Liver (tissue), 9 donors: ENCODE measurements around the gene GDI1. TPM values are rescaled to one million over a fixed set of nuclear protein-coding genes. Genes with fewer than 3 reads are reported as not detected.

Source experiments
- DNase-seq: peaks from one replicate; pipeline ENCODE4 v3.0.0-alpha.2; 2017; ENCODE audit warnings: low spot score
- H3K27ac ChIP-seq, 2 donors: one replicate each; pipeline ENCODE4 v1.7.0; 2013; ENCODE audit warnings: inconsistent platforms in 2 of 2, low read length in 2 of 2, control low read depth in 1 of 2, low read depth in 1 of 2, mild to moderate bottlenecking in 1 of 2
- H3K27me3 ChIP-seq, 4 donors: one replicate each; pipeline versions ENCODE4 v1.6.1 to v1.7.0; 2013; ENCODE audit warnings: low read length in 3 of 4, inconsistent platforms in 1 of 4, mild to moderate bottlenecking in 1 of 4, moderate library complexity in 1 of 4; ENCODE audit not compliant: control insufficient read depth in 4 of 4, insufficient read depth in 4 of 4
- H3K36me3 ChIP-seq, 4 donors: one replicate each; pipeline versions ENCODE4 v1.6.1 to v1.7.0; 2013; ENCODE audit warnings: low read length in 3 of 4, mild to moderate bottlenecking in 3 of 4, low read depth in 1 of 4, moderate library complexity in 1 of 4; ENCODE audit not compliant: control insufficient read depth in 4 of 4, insufficient read depth in 3 of 4
- H3K4me1 ChIP-seq, 4 donors: one replicate each; pipeline versions ENCODE4 v1.6.1 to v1.7.0; 2013; ENCODE audit warnings: low read length in 3 of 4, mild to moderate bottlenecking in 3 of 4, moderate library complexity in 1 of 4; ENCODE audit not compliant: control insufficient read depth in 4 of 4, insufficient read depth in 4 of 4
- H3K4me3 ChIP-seq, 3 donors: one replicate each; pipeline versions ENCODE4 v1.6.1 to v1.7.0; 2013; ENCODE audit warnings: low read length in 3 of 3, control low read depth in 1 of 3, low read depth in 1 of 3, mild to moderate bottlenecking in 1 of 3
- H3K9ac ChIP-seq, 2 donors: one replicate each; pipeline ENCODE4 v1.7.0; 2013; ENCODE audit warnings: low read length in 2 of 2, mild to moderate bottlenecking in 2 of 2, moderate library complexity in 2 of 2, control low read depth in 1 of 2, low read depth in 1 of 2
- H3K9me3 ChIP-seq, 4 donors: one replicate each; pipeline versions ENCODE4 v1.6.1 to v1.7.0; 2013; ENCODE audit warnings: low read length in 3 of 4; ENCODE audit not compliant: control insufficient read depth in 4 of 4
- FOXA1 ChIP-seq: IDR thresholded peaks from 2 replicates; pipeline ENCODE4 v1.6.1; 2016; ENCODE audit warnings: antibody characterized with exemption
- FOXA2 ChIP-seq: IDR thresholded peaks from 2 replicates; pipeline ENCODE4 v1.6.1; 2016; ENCODE audit warnings: antibody characterized with exemption
- GABPA ChIP-seq, 2 donors: IDR thresholded peaks in 1 of 2; conservative IDR thresholded peaks in 1 of 2; 2 replicates each; pipeline ENCODE4 v1.6.1; 2016; ENCODE audit warnings: antibody characterized with exemption in 2 of 2, mild to moderate bottlenecking in 1 of 2, moderate library complexity in 1 of 2
- HNF4A ChIP-seq, 2 donors: conservative IDR thresholded peaks; 2 replicates each; pipeline ENCODE4 v1.6.1; 2016; ENCODE audit warnings: antibody characterized with exemption in 2 of 2, mild to moderate bottlenecking in 2 of 2
- NR2F2 ChIP-seq: IDR thresholded peaks from 2 replicates; pipeline ENCODE4 v1.6.1; 2016; ENCODE audit warnings: antibody characterized with exemption
- RAD21 ChIP-seq, 2 donors: IDR thresholded peaks; 2 replicates each; pipeline ENCODE4 v1.6.1; 2016; ENCODE audit warnings: antibody characterized with exemption in 2 of 2, mild to moderate bottlenecking in 2 of 2
- RXRA ChIP-seq, 2 donors: IDR thresholded peaks; 2 replicates each; pipeline ENCODE4 v1.6.1; 2017 to 2018; ENCODE audit warnings: antibody characterized with exemption in 2 of 2, mild to moderate bottlenecking in 1 of 2
- SP1 ChIP-seq: IDR thresholded peaks from 2 replicates; pipeline ENCODE4 v1.6.1; 2018; ENCODE audit warnings: antibody characterized with exemption, mild to moderate bottlenecking
- YY1 ChIP-seq: IDR thresholded peaks from 2 replicates; pipeline ENCODE4 v1.6.1; 2016; ENCODE audit warnings: antibody characterized with exemption, mild to moderate bottlenecking
- ZBTB33 ChIP-seq: IDR thresholded peaks from 2 replicates; pipeline ENCODE4 v1.6.1; 2016; ENCODE audit warnings: antibody characterized with exemption
- WGBS: extraction: QIAGEN DNeasy Blood & Tissue Kit; methylation state at CpG from one replicate; pipeline ENCODE4 v1.1.7; 2013; 5-methylcytosine and 5-hydroxymethylcytosine counted together
- polyA plus RNA-seq, 2 donors: library from polyadenylated mRNA; stranded (reverse) in 1 of 2; unstranded in 1 of 2; fragments of 200-250 nt in 1 of 2; fragments of >200 nt in 1 of 2; fragmentation: Nextera tagmentation in 1 of 2; extraction: Ambion mirVana in 1 of 2; gene quantifications; one replicate each; pipeline versions ENCODE4 v1.2.1 to v1.2.3, GENCODE V29; 2013 to 2015
- total RNA-seq, 2 donors: library from RNA; depleted of rRNA; stranded (reverse); fragments of >200 nt; gene quantifications; one replicate each; pipeline ENCODE4 v1.2.3, GENCODE V29; 2014
- TF ChIP-seq, protein P1 (sequence below): IDR thresholded peaks from 2 replicates; pipeline ENCODE4 v1.6.1; 2016; ENCODE audit warnings: antibody characterized with exemption, mild to moderate bottlenecking
- TF ChIP-seq, protein P2 (sequence below): IDR thresholded peaks from 2 replicates; pipeline ENCODE4 v1.6.1; 2016; ENCODE audit warnings: antibody characterized with exemption
- donor health status: healthy.
- donor health status: healthy.
- donor health status: healthy.
- donor health status: healthy.
- donor health status: healthy.

Gene GDI1
- total and polyA plus RNA-seq, 4 donors: 12.8 to 35.6 (median 20.5) TPM

GRCh38 chrX:154477891-154478477 lies 41.0 kb downstream of the GDI1 start (continued):
- TF ChIP-seq, protein P1, sequence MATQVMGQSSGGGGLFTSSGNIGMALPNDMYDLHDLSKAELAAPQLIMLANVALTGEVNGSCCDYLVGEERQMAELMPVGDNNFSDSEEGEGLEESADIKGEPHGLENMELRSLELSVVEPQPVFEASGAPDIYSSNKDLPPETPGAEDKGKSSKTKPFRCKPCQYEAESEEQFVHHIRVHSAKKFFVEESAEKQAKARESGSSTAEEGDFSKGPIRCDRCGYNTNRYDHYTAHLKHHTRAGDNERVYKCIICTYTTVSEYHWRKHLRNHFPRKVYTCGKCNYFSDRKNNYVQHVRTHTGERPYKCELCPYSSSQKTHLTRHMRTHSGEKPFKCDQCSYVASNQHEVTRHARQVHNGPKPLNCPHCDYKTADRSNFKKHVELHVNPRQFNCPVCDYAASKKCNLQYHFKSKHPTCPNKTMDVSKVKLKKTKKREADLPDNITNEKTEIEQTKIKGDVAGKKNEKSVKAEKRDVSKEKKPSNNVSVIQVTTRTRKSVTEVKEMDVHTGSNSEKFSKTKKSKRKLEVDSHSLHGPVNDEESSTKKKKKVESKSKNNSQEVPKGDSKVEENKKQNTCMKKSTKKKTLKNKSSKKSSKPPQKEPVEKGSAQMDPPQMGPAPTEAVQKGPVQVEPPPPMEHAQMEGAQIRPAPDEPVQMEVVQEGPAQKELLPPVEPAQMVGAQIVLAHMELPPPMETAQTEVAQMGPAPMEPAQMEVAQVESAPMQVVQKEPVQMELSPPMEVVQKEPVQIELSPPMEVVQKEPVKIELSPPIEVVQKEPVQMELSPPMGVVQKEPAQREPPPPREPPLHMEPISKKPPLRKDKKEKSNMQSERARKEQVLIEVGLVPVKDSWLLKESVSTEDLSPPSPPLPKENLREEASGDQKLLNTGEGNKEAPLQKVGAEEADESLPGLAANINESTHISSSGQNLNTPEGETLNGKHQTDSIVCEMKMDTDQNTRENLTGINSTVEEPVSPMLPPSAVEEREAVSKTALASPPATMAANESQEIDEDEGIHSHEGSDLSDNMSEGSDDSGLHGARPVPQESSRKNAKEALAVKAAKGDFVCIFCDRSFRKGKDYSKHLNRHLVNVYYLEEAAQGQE: no peak
- no peak for TF ChIP-seq HNF4A (conservative IDR thresholded peaks at IDR 0.05)

GRCh38 chrX:154478728-154479622 lies 42.0 kb downstream of the GDI1 start, which contains the start of gene LAGE3:
Gene LAGE3 (minus strand): TSS chrX:154479281. CDS start chrX:154478915, 366 bp downstream.
- H3K27ac ChIP-seq: peak within 1 kb of the TSS; percentile 76 to 91
- no peak for TF ChIP-seq RAD21 (IDR thresholded peaks at IDR 0.05)
- TF ChIP-seq GABPA (IDR thresholded peaks at IDR 0.05 in 1 of 2, conservative IDR thresholded peaks at IDR 0.05 in 1 of 2): peak in 1 of 2 donors; percentile 25
- peak; percentile 14 for TF ChIP-seq NR2F2
- peak; percentile 77 for TF ChIP-seq SP1
- no peak for TF ChIP-seq YY1
- TF ChIP-seq, protein P2, sequence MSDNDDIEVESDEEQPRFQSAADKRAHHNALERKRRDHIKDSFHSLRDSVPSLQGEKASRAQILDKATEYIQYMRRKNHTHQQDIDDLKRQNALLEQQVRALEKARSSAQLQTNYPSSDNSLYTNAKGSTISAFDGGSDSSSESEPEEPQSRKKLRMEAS: peak; percentile 78

DNA sequence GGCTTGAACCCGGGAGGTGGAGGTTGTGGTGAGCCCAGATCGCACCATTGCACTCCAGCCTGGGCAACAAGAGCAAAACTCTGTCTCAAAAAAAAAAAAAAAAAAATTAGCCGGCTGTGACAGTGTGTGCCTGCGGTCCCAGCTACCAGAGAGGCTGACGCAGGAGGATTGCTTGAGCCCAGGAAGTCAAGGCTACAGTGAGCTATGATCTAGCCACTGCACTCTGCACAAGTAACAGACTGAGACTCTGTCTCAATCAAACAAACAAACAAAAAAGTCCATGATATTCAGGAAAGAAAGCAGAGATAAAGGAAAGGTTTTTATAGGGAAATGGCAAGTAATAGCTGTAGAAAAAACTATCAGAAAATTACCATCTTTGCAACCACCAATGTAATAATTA lies 44.2 kb downstream of the GDI1 start:
- no peaks in the 10 kb centered on the region for H3K9me3 ChIP-seq
- no peak overlapping the region for H3K27ac ChIP-seq
- no peak for DNase-seq
- H3K9ac ChIP-seq: no peak overlapping the region
- H3K27me3 ChIP-seq: no peaks in the 10 kb centered on the region
- H3K36me3 ChIP-seq: peaks cover 0 to 6% (median under 1%) of the 10 kb centered on the region in 4 donors
- TF ChIP-seq, protein P1: no peak
- TF ChIP-seq ZBTB33: no peak
- no peak for TF ChIP-seq RXRA (IDR thresholded peaks at IDR 0.05)
- no peak for TF ChIP-seq NR2F2
- no peak for TF ChIP-seq FOXA1
- no peak for TF ChIP-seq FOXA2
- TF ChIP-seq, protein P2: no peak
- peaks cover 4 to 24% (median 18%) of the 10 kb centered on the region in 4 donors for H3K4me1 ChIP-seq
- 89% methylated on average over 5 of the region's 5 CpGs for WGBS
- H3K4me3 ChIP-seq: no peak overlapping the region

More at GRCh38 chrX:154478728-154479622, 42.0 kb downstream of the GDI1 start, which contains the start of gene LAGE3:
- no peaks in the 10 kb centered on the region for H3K27me3 ChIP-seq
- peak; percentile 98 for DNase-seq
- no peaks in the 10 kb centered on the region for H3K36me3 ChIP-seq
- H3K4me3 ChIP-seq: peak within 1 kb of the TSS in 2 of 3 donors; percentile 30 to 45
- H3K9ac ChIP-seq: peak within 1 kb of the TSS in 1 of 2 donors; percentile 62
- no peaks in the 10 kb centered on the region for H3K9me3 ChIP-seq
- H3K4me1 ChIP-seq: peaks cover 0 to 7% (median 3%) of the 10 kb centered on the region in 4 donors
- 4% methylated on average over 85 of the region's 85 CpGs for WGBS
